Chondrocyte (in vitro differentiated cells): ENCODE results near the gene SAPCD2. TPM values are rescaled to one million over a fixed set of nuclear protein-coding genes. Genes with fewer than 3 reads are reported as not detected.

Experiments used
- DNase-seq: peaks from one replicate; pipeline ENCODE4 v3.0.0; 2021; ENCODE audit warnings: mixed read lengths, low spot score
- H3K27ac Mint-ChIP-seq: one replicate; pipeline ENCODE4 v1.8.0; 2021; ENCODE audit warnings: mild to moderate bottlenecking, moderate library complexity, mixed read lengths; ENCODE audit not compliant: unreplicated experiment
- H3K27me3 Mint-ChIP-seq: 2 replicates; pipeline ENCODE4 v1.8.0; 2021; ENCODE audit warnings: low read depth, mixed read lengths
- H3K36me3 Mint-ChIP-seq: 2 replicates; pipeline ENCODE4 v1.8.0; 2021; ENCODE audit warnings: low read depth, mixed read lengths
- H3K4me1 Mint-ChIP-seq: 2 replicates; pipeline ENCODE4 v1.8.0; 2021; ENCODE audit warnings: low read depth, mild to moderate bottlenecking, mixed read lengths
- H3K4me3 Mint-ChIP-seq: one replicate; pipeline ENCODE4 v1.8.0; 2021; ENCODE audit warnings: mild to moderate bottlenecking, moderate library complexity, mixed read lengths; ENCODE audit not compliant: unreplicated experiment
- H3K9me3 Mint-ChIP-seq: 2 replicates; pipeline ENCODE4 v1.8.0; 2021; ENCODE audit warnings: low read depth, mixed read lengths
- total RNA-seq: library from RNA; stranded (reverse); gene quantifications from 3 replicates; pipeline ENCODE4 v1.2.1, GENCODE V29; 2021
- TF ChIP-seq, protein P1 (sequence below): fragments of 200-600 bp; sonication (generic); IDR thresholded peaks from 2 replicates; pipeline ENCODE4 v1.5.0; 2021; ENCODE audit warnings: antibody characterized with exemption, mild to moderate bottlenecking, moderate library complexity

SAPCD2 gene
- total RNA-seq, 1 donor from 2014 or later: 2.5 TPM

DNA sequence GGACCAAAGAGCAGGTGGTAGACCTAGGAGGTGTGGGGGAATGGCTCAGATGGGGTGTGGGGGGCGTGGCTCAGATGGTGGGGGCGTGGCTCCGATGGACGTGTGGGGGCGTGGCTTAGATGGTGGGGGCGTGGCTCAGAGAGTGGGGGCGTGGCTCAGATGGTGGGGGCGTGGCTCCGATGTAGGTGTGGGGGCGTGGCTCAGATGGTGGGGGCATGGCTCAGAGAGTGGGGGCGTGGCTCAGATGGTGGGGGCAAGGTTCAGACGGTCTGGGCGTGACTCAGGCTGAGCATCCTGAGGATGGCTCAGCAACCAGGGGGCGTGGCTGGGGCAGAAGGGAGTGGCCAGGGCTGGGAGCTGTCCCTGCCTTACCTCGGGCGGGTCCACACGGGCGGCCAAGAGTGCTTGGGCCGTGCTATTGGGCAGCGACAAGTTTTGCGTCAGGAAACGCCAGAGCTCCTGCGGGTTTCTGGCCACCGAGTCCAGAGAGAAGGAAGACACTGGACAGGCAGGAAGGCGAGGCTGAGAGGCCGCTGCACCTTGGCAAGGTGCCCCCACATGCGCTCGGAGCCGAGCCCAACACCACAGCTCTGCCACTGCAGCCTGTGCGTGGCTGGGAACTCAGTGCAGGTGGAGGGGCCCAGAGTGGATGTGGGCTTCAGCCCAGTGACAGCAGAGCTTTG is 48.2 kb downstream of the SAPCD2 start:
- TF ChIP-seq, protein P1, sequence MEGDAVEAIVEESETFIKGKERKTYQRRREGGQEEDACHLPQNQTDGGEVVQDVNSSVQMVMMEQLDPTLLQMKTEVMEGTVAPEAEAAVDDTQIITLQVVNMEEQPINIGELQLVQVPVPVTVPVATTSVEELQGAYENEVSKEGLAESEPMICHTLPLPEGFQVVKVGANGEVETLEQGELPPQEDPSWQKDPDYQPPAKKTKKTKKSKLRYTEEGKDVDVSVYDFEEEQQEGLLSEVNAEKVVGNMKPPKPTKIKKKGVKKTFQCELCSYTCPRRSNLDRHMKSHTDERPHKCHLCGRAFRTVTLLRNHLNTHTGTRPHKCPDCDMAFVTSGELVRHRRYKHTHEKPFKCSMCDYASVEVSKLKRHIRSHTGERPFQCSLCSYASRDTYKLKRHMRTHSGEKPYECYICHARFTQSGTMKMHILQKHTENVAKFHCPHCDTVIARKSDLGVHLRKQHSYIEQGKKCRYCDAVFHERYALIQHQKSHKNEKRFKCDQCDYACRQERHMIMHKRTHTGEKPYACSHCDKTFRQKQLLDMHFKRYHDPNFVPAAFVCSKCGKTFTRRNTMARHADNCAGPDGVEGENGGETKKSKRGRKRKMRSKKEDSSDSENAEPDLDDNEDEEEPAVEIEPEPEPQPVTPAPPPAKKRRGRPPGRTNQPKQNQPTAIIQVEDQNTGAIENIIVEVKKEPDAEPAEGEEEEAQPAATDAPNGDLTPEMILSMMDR: no peak
- Mint-ChIP-seq H3K4me1 (peaks cover 4% of the 10 kb centered on the region), H3K27me3 (no peaks in the 10 kb centered on the region), H3K27ac (no peak overlapping the region), H3K36me3 (peaks cover 6% of the 10 kb centered on the region), H3K9me3 (no peaks in the 10 kb centered on the region), H3K4me3 (no peak overlapping the region)
- no peak for DNase-seq

DNA sequence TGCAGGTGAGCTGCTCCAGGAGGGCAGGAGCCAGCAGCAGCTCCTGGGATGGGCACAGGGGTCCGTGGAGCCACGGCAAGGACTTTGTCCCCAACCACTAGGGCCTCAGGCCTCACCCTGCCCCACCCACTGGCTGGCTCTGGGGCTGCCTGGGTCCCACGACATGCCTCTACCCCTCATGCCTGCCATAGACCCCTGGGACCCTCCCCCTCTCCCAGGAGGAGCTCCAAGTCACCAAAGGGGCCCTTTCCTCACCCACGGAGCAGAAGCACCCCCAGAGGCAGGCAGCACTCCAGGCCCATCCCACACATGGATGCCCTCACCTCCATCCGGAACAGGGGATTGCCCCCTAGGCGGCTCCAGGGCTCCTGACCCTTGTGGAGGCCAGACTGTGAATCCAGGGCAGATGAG is 48.8 kb downstream of the SAPCD2 start:
- Mint-ChIP-seq H3K36me3 (peaks cover 9% of the 10 kb centered on the region), H3K9me3 (no peaks in the 10 kb centered on the region), H3K27ac (no peak overlapping the region), H3K27me3 (no peaks in the 10 kb centered on the region), H3K4me1 (peaks cover under 1% of the 10 kb centered on the region), H3K4me3 (no peak overlapping the region)
- TF ChIP-seq, protein P1: no peak
- DNase-seq: no peak

DNA sequence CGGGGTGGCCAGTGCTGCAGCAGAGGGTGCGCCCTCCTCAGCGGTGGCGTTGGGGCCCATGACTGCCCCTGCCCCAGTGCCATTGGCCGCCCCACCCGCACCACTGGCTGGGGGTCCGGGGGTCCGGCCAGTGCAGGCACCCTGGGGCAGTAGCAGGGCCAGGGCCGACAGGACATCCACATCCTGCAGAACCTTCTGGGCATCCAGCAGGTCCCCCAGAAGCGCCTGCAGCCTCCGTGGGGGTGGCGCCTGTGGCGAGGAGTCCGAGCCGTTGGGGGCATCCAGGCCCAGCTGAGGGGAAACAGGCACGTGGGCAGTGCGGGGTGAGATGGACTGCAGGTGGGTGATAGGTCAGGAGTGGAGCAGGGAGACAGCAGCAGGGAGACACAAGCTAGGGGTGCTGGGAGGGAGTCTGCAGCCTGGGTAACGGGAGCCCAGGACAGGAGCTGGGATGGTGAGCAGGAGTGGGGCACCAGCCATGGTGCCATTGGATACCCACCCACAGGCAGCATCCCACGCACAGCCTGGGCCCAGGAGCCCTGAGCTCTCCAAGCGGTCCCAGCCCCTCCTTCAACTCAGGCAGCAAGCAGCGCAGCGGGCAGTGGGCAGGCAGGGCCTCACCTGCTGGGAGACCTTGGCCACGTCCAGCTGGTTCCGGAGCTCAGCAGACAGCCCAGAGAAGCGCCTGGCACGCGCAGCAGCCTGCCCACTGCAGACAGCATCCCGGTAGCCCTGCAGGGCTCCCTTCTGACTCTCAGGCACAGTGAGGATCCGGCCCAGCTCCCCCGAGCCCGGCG is 49.4 kb downstream of the SAPCD2 start:
- Mint-ChIP-seq H3K9me3 (no peaks in the 10 kb centered on the region), H3K4me1 (no peaks in the 10 kb centered on the region), H3K36me3 (peaks cover 9% of the 10 kb centered on the region), H3K27ac (no peak overlapping the region), H3K4me3 (no peak overlapping the region), H3K27me3 (no peaks in the 10 kb centered on the region)
- no peak for DNase-seq
- TF ChIP-seq, protein P1: no peak

DNA sequence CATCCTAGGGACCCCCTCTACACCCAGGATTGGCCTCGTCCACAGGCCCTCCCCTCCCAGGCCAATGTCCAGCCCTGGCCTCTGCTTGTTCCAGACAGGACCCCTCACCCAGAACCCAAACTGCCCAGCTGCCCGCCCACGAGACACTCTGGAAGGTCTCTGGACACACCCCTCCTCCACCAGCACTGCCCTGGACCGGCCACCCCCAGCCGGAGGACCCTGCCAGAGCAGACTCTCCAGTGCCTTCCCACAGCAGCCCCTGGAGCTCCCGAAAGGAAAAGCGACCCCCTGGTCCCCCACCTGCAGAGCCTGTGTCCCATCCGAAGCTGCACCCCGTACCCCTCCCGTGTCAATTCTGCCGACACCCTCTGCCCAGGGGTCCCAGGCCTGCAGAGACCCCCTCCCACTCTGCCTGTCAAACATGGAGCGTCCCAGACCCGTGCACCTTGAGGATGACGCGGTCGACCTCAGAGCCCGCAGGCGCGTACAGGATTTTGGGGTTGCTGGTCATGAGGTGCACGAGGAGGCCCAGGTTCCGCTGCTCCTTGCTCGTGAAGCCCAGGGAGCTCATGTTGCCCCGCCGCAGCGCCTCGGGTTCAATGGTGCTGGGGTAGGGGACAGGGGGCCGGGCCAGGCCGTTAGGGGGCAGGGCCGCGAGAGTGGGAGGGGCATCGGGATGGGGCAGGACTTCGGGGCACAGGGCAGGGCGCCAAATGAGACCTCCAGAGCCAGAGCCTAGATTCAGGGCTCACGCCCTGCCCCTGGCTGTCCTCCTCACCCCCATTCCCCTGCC is 50.3 kb downstream of the SAPCD2 start:
- Mint-ChIP-seq H3K4me1 (no peaks in the 10 kb centered on the region), H3K27ac (no peak overlapping the region), H3K9me3 (no peaks in the 10 kb centered on the region), H3K36me3 (peaks cover 9% of the 10 kb centered on the region), H3K27me3 (no peaks in the 10 kb centered on the region), H3K4me3 (no peak overlapping the region)
- TF ChIP-seq, protein P1: no peak
- DNase-seq: no peak
